Smooth muscle cell of the brain vasculature (primary cell): ENCODE measurements around the gene MAP1LC3A.

Experiments
- DNase-seq: peaks from one replicate; pipeline ENCODE4 v3.0.0-alpha.2; 2012; ENCODE audit warnings: low read depth, low spot score

The MAP1LC3A gene

DNA sequence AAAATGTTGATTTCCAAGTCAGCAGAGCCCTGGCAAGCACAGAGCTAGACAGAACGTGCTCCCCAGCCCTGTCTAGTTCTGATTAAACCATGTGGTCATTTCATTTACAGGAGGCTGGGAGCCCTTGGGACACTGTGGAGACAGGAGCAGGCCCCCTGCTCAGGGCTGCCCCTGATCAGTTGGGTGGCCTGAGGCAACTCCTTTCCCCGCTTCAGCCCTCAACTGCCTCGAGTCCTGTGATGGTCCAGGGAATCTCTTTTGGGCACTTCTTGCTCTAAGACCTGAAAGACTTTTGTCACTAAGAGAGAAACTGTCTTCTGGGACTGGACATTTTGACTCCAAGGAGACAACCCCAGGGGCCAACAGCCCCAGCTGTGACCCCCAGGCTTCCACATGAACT is 28.8 kb upstream of the MAP1LC3A start:
- no peak for DNase-seq

GRCh38 chr20:34530342-34530741 is 28.2 kb upstream of the MAP1LC3A start:
- no peak for DNase-seq

GRCh38 chr20:34531608-34532265 is 26.8 kb upstream of the MAP1LC3A start:
- no peak for DNase-seq

GRCh38 chr20:34532320-34532719 is 26.2 kb upstream of the MAP1LC3A start:
- no peak for DNase-seq

- no peak for DNase-seq
Observed at GRCh38 chr20:34532756-34533155, 25.8 kb upstream of the MAP1LC3A start.

DNA sequence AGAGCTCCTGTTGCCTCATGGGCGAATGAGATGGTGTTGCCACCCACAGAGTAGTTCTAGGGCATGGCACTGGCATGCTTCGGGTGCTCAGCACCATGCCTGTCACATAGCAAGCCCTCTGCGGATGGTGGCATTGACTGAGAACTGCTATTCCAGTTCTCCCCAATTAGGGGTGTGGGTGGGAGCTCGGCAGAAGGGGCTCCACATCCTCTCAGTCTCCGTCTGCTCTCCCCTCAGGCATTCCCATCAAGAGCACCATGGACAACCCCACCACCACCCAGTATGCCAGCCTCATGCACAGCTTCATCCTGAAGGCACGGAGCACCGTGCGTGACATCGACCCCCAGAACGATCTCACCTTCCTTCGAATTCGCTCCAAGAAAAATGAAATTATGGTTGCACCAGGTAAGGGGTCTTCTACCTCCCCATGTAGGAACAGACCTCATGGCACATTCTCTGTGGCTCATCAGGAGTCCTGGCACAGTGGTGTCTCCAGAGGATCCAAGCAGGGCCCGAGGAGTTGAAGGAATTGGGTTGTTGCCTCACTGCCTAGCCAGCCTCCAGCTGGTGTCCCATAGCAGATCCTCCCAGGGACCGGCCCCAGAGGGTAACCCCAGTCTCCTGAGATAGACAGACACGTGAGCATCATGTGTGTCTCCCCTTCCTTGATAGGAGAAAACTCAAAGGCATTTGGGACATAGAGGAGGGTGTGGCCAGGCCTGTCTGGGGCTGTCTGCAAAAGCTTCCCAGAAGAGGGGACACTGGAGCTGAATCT is 23.9 kb upstream of the MAP1LC3A start:
- no peak for DNase-seq

- no peak for DNase-seq
Observed at GRCh38 chr20:34535301-34535840, 23.1 kb upstream of the MAP1LC3A start.

- no peak for DNase-seq
Observed at GRCh38 chr20:34535857-34536256, 22.7 kb upstream of the MAP1LC3A start.

DNA sequence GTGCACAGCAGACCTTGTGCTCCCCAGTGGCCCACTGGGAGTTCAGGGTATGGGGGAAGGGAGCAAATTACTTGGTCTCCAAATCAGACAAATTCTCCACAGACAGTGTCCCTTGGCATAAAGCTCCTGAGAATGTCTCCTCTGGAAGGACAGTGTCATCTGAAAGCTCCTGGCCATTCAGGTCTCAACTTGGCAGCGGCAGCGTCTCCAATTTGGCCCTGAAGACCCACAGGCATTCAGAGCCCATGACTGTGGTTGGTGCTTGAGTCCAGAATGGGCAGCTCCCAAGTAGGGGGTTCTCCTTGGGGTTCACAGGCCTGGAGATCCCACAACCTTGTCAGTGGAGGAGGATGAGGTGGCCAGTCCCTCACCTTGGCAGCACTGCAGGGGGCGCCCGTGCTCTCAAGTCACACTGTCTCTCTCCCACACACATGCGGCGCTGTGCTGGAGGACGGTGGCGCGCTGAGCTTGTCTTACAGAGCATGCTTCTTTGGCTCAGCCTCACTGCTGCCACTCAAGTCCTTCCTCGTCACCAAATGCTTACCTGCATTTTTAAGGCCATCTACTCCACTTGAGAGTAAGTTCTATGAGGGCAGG is 21.6 kb upstream of the MAP1LC3A start:
- DNase-seq = no peak

DNA sequence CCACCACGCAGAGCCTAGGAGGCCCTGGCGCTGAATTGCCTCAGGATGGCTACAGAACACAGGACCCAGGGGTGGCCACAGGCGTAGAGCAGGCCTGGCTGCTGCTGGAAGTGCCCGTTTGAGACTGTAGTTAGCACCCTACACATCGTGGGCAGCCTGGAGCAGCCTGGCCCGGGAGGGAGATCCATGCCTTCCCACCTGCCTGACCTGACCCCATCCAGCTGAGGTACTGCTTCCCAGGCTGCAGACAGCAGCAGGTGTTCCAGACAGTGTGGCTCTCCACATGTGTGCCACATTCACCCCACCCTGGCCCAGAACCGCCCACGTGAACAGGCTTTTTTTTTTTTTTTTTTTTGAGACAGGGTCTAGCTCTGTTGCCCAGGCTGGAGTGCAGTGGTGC is 20.9 kb upstream of the MAP1LC3A start:
- no peak for DNase-seq

DNA sequence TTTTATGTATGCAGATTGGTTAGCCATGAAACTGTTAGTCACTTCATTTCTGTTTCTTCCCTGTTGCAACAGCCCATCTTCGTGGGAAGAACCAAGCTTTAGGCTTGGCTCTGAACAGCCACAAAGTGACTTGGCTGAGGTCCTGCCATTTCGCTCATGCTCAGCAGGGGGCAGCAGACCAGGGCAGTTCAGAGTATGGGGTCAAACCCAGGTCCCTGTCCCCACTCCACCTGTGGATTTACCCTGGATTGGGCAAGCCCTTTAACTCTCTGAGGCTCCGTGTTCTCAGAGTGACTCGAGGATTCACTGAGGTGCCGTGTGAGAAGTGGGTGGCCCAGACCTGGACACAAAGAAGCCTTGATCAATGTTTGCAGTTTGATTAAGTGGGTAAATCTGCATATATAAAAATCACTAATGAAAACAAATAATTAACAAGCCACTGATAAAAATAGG is 19.8 kb upstream of the MAP1LC3A start:
- no peak for DNase-seq

- no peak for DNase-seq
Observed at GRCh38 chr20:34539756-34540155, 18.8 kb upstream of the MAP1LC3A start.

- DNase-seq = no peak
Observed at GRCh38 chr20:34540596-34541263, 17.8 kb upstream of the MAP1LC3A start.

DNA sequence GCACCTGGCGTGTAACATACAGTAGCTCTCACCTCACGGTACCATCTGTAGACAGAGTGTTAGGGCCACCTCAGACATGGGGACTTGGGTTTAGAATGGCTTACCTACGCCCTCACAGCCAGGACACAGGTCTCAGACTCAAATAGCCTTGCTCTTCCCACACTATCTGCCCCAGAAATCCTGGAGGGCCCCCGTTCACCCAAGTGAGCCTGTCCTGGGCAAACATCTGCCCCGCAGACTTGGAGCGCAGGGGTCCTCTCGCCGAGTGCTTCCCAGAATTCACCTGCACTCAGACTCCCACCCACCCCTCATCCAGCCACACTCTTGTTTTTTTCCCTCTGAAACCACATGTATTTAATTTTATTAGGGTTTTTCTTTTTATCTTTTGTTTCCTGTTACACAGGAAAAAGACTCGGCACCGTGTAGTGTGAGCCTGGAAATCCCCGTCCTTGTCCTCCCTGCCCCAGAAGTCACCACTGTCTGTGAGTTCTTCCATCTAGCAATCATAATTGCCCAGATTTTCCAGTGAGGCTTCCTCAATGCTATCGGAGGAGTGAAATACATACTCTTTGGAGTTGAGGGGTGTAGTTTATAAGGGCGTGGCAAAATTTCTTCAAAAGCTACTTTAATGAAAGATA is 17.1 kb upstream of the MAP1LC3A start:
- DNase-seq = no peak

GRCh38 chr20:34541917-34542316 is 16.6 kb upstream of the MAP1LC3A start:
- no peak for DNase-seq

DNA sequence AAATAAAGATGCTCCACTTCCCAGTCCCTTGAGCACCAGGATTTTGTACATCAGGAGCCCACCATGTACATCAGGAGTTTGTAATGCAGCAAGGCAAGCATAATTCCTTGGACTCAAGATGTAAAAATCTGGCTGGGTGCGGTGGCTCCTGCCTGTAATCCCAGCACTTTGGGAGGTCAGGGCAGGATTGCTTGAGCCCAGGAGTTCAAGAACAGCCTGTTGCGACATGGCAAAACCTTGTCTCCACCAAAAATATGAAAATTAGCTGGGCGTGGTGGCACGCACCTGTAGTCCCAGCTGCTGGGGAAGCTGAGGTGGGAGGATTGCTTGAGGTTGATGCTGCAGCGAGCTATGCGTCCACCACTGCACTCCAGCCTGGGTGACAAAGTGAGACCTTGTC is 16.1 kb upstream of the MAP1LC3A start:
- no peak for DNase-seq

DNA sequence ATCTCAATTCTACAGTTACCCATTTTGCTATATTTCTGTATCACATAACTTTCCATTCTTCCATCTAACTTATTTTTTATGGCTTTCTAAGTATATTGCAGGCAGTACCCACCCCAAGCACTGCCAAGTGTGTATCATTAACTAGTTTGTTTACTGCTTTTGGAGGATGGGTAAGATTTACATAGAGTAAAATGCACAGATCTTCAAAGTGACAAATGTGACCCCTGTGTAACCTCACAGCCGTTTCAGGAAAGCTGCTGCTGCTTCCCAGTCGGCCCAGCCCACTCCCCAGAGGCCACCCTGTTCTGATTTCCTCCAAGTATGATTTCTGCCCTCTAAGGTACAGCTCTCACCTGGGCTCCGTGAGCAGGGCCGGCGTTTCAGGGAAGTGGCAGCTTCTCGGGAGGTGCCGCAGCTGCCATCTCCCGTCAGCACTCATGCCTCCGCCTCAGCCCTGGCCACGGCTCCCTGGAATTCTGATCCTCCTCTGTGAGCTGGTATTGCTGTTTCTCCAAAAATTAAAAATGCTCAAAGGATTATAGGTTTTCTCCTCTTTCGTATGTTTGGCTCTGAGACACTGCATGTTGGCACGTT is 15.0 kb upstream of the MAP1LC3A start:
- DNase-seq = no peak

DNA sequence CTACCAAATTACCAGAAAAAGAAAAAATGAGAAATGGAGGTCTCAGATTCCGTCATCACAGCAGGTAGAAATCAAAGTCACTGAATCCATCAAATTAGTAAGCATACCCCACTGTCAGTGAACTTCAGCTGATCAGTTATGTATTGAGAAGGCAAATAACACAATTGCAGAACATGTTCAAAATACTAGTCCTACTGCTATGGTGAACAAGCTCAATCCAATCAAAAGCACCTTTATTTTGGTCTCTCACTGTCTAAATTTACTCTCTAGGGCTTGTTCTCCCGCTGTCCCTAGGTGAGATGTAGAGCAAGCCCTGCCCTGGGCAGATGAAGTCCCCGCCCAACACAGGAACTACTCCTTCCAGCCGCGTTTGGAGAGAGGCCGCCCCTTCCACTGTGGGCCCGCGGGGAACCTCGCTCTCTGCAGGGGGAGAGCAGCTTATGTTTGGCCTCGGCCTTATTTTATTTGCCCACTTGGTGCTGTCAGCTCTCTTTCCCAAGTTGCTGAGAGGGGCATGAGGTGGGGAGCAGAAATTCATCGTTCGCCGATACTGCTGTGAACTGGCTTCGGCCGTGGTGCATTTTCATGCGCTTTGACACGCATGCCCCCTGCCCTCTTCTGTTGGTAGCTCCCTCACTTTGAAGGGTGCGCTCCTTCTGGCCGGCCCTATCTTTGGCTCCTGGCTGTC is 14.3 kb upstream of the MAP1LC3A start:
- DNase-seq = no peak

DNA sequence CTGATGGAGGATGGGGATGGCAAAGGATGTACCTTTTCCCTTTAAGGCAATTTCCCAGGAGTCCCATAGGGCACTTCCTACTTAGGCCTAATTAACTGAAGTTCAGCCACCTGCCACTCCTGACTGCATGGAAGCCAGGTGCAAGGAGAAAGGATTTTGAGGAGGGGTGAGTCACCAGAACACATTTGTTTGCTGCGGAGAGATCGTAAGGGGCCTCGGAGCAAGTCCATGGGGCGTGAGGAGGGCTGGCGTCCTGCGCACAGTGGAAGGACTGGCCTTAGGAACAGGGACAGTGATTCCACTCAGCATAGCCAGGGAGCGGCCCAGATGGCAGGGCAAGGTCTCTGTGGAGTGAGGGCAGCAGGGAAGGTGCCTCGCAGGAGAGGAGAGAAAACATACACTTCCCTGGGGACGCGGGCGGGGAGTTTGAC is 11.8 kb upstream of the MAP1LC3A start:
- no peak for DNase-seq

- no peak for DNase-seq
Observed at GRCh38 chr20:34547844-34548613, 10.5 kb upstream of the MAP1LC3A start.
